Progenitor cell of endocrine pancreas (in vitro differentiated cells): Measurements from ENCODE around the gene PPP1R1A. TPM values are rescaled to one million over a fixed set of nuclear protein-coding genes. Genes with fewer than 3 reads are reported as not detected.

Experiments
- DNase-seq: peaks from one replicate; pipeline ENCODE4 v3.0.0; 2021; ENCODE audit warnings: low spot score; ENCODE audit not compliant: unreplicated experiment
- H3K27ac Mint-ChIP-seq: 2 replicates; pipeline ENCODE4 v1.8.0; 2021; ENCODE audit warnings: mild to moderate bottlenecking, moderate library complexity, mixed read lengths
- H3K27me3 Mint-ChIP-seq: 2 replicates; pipeline ENCODE4 v1.8.0; 2021; ENCODE audit warnings: mixed read lengths
- H3K36me3 Mint-ChIP-seq: 2 replicates; pipeline ENCODE4 v1.8.0; 2022; ENCODE audit warnings: mixed read lengths; ENCODE audit not compliant: insufficient read depth
- H3K4me1 Mint-ChIP-seq: 2 replicates; pipeline ENCODE4 v1.8.0; 2021; ENCODE audit warnings: low read depth, mixed read lengths
- H3K4me3 Mint-ChIP-seq: 2 replicates; pipeline ENCODE4 v1.8.0; 2021; ENCODE audit warnings: low read depth, mild to moderate bottlenecking, moderate library complexity, mixed read lengths
- H3K9me3 Mint-ChIP-seq: 2 replicates; pipeline ENCODE4 v1.8.0; 2021; ENCODE audit warnings: low read depth, mixed read lengths
- total RNA-seq: library from RNA; stranded (reverse); gene quantifications from 2 replicates; pipeline ENCODE4 v1.2.1, GENCODE V29; 2021
- TF ChIP-seq, protein P1 (sequence below): fragments of 200-600 bp; sonication (generic); IDR thresholded peaks from one replicate; pipeline ENCODE4 v1.5.0; 2021; ENCODE audit warnings: antibody characterized with exemption, mild to moderate bottlenecking; ENCODE audit not compliant: unreplicated experiment

Gene PPP1R1A
- total RNA-seq, 1 donor from 2014 or later = 22.1 TPM

DNA sequence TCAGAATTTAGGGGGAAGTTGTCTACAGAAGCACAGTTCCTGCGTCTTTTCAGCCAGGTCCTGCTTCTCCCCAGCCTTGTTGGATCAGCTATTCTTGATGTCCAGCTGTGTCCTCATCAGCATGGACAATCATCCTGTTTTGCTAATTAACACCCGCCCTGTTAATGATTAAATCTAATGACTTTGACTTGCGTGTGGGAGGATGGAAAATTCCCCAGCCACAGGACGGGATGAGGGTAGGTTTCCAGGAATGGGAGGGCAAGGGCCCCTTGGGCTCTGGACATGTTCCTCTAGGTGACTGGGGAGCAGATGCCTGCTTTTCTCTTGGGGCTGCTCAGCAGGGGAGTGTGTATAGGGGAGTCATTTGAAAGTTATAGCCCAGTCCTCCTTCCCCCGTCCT is 5.3 kb upstream of the PPP1R1A start:
- H3K36me3 Mint-ChIP-seq = no peaks in the 10 kb centered on the region
- H3K27me3 Mint-ChIP-seq = peaks cover 54% of the 10 kb centered on the region

DNA sequence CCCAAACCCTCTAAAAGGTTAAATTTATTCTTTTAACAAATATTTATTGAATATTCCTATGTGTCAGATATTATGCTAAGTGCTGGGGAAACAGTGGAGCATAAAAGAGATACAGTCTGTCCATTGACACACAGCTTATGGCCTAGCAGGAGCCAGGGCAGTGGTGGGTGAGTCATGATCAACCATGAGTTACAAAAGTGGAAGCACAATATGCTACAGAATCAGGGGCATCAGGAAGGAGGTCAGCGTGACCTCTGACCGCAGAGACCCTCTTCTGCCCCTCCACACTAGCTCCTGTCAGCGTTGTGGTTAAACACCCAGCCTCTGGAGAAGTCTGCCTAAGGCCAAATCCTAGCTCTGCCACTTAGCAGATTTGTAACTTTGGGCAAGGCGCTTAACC is 4.7 kb upstream of the PPP1R1A start:
- TF ChIP-seq, protein P1, sequence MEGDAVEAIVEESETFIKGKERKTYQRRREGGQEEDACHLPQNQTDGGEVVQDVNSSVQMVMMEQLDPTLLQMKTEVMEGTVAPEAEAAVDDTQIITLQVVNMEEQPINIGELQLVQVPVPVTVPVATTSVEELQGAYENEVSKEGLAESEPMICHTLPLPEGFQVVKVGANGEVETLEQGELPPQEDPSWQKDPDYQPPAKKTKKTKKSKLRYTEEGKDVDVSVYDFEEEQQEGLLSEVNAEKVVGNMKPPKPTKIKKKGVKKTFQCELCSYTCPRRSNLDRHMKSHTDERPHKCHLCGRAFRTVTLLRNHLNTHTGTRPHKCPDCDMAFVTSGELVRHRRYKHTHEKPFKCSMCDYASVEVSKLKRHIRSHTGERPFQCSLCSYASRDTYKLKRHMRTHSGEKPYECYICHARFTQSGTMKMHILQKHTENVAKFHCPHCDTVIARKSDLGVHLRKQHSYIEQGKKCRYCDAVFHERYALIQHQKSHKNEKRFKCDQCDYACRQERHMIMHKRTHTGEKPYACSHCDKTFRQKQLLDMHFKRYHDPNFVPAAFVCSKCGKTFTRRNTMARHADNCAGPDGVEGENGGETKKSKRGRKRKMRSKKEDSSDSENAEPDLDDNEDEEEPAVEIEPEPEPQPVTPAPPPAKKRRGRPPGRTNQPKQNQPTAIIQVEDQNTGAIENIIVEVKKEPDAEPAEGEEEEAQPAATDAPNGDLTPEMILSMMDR = no peak
- H3K4me1 Mint-ChIP-seq = peaks cover 27% of the 10 kb centered on the region
- no peaks in the 10 kb centered on the region for H3K9me3 Mint-ChIP-seq
- no peaks in the 10 kb centered on the region for H3K36me3 Mint-ChIP-seq
- peaks cover 53% of the 10 kb centered on the region for H3K27me3 Mint-ChIP-seq
- H3K4me3 Mint-ChIP-seq = no peak overlapping the region
- DNase-seq = no peak
- H3K27ac Mint-ChIP-seq = no peak overlapping the region

More for the DNA sequence above, 5.3 kb upstream of the PPP1R1A start:
- Mint-ChIP-seq H3K4me1 (peaks cover 27% of the 10 kb centered on the region), H3K27ac (peak overlapping the region; percentile 35), H3K9me3 (no peaks in the 10 kb centered on the region), H3K4me3 (no peak overlapping the region)
- DNase-seq = no peak
- TF ChIP-seq, protein P1 = no peak

DNA sequence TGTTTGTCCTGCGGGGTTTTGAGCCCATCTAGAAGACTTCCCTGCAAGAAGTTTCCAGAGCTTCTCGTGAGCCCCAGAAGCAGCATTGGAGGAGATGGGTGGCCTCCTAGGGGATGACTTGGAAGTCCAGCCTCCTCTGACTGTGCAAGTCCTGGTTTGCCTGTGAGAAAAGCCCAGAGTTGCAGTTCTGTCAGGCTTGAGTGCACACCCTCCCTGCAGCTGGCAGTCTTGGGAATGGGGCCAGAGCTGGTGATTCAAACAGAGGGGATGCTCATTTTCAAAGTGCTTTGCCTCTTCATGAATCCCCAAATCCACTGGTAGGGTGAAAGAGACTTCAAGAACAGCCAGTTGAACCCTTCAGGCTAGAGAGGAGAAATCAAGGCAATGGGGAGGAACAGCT is 3.9 kb upstream of the PPP1R1A start:
- peaks cover 55% of the 10 kb centered on the region for H3K27me3 Mint-ChIP-seq
- TF ChIP-seq, protein P1 = no peak
- H3K9me3 Mint-ChIP-seq = no peaks in the 10 kb centered on the region
- no peak for DNase-seq
- no peak overlapping the region for H3K4me3 Mint-ChIP-seq
- no peaks in the 10 kb centered on the region for H3K36me3 Mint-ChIP-seq
- peaks cover 35% of the 10 kb centered on the region for H3K4me1 Mint-ChIP-seq
- no peak overlapping the region for H3K27ac Mint-ChIP-seq

DNA sequence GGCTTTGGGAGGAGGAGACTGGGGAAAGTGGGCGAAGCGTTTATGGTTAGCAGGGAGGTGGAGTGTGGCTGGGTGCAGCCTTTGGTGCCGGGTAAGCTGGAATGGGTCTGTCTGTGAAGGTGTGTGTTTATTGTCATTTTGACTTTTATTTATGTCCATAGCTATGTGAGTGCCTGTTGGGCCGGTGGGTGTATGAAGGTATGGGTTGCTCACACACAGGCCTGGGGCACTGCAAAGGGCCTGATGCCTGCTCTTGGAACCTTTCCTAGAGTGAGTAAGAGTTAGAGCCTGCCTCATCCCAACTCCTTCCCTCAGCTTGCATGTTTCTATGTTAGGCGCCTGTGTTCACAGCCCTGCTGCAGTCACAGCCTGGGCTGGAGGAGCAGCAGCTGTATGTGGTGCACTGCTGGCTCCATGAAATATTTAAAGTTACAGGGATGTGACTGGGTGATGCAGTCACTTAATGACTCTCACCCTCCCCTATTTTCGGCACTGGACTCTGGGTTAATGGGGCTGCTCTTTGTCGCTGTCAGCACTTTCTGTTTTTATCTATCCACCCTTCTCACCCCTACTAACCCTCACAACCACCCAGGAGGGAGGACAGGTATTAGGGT is 2.6 kb upstream of the PPP1R1A start:
- TF ChIP-seq, protein P1 = no peak
- no peak for DNase-seq
- Mint-ChIP-seq H3K27me3 (peaks cover 55% of the 10 kb centered on the region), H3K4me3 (no peak overlapping the region), H3K9me3 (no peaks in the 10 kb centered on the region), H3K4me1 (peaks cover 38% of the 10 kb centered on the region), H3K36me3 (no peaks in the 10 kb centered on the region), H3K27ac (peak overlapping the region; percentile 87)

DNA sequence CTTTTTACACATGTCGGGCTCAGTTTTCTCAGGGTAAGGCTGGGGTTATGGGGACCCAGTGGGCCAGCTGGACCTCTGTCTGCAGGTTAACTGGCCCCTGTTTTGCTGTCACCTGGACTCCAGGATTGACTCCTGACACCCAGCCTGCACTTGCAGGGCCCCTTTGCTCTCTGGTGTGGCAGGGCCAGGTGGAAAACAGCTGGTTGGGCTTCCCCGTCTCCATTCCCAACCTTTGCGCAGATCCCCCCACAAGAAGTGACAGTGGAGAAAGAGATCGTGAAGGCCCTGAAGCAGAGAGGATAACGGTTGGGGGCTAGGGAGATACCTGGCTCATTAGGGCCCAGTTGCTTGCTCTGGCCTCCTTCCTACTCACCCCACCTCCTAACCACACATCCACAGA is 1.5 kb upstream of the PPP1R1A start:
- H3K27ac Mint-ChIP-seq = no peak overlapping the region
- no peaks in the 10 kb centered on the region for H3K36me3 Mint-ChIP-seq
- peaks cover 53% of the 10 kb centered on the region for H3K27me3 Mint-ChIP-seq
- no peaks in the 10 kb centered on the region for H3K9me3 Mint-ChIP-seq
- peaks cover 38% of the 10 kb centered on the region for H3K4me1 Mint-ChIP-seq
- DNase-seq = no peak
- peak overlapping the region; percentile 73 for H3K4me3 Mint-ChIP-seq
- TF ChIP-seq, protein P1 = no peak
